Nucleus accumbens (tissue), 56 donors: Measurements from ENCODE around the gene AOPEP.
A peak's percentile ranks its signal among the peaks of the same experiment; 100 is the strongest.

Experiments used
- DNase-seq, 56 donors: peaks; one replicate each; lab custom pipeline; 2025; lab: John Stamatoyannopoulos, UW

Gene AOPEP

DNA sequence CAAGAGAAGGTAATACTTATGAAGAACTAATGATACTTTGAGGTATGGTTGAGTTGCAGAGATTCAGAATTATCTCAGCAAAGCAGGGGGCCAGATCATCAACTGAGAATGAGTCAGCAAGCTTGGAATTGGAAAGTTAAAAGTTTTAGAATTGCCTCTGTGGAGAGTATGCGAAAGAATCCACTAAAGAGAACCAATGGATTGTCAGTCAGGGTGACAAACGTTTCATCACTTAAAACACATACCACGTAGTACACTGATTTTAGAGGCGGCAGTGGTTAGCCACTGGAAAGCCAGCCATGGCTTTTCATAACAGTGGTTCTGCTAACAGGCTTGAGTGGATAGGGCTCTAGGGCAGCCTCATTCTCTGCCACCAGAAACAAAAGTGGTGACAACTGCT is 30.7 kb downstream of the AOPEP start:
- no peak for DNase-seq

DNA sequence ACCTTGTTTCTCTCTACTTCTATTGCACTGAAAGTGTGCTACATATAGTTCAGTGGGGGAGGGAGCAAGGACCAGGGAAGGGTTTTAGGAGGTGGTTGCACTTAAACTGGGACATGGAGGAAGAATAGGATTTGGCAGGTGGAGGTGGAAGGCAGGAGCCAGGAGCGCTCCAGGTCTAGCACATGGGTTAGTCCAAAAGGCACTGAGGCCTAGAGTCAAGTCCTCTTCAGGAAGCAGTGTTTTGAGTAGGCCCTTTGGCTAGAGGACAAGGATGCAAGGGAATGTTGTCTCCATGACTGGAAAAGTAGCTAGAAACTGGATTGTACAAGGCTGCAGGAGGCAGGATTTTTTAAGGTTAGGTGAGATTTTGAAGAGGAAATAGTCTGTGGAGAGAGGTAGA is 31.5 kb downstream of the AOPEP start:
- no peak for DNase-seq

DNA sequence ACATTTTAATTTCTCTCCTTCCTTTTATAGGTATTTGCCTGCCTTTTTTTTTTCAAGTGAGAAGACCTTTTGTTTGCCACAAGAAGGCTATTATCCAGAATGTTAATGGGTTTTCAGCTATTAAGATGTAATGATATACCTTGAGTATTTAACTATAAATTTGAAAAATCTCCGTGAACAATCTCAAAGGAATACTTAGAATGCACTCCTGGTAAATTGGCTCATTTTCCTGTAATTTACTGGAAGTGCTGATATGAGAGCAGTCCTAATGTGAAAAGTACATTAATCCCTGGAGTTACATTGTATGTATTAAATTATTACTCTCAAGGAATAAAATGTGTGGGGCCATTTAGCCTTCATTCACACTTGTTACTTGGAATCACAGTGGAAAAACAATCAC is 32.4 kb downstream of the AOPEP start:
- no peak for DNase-seq

DNA sequence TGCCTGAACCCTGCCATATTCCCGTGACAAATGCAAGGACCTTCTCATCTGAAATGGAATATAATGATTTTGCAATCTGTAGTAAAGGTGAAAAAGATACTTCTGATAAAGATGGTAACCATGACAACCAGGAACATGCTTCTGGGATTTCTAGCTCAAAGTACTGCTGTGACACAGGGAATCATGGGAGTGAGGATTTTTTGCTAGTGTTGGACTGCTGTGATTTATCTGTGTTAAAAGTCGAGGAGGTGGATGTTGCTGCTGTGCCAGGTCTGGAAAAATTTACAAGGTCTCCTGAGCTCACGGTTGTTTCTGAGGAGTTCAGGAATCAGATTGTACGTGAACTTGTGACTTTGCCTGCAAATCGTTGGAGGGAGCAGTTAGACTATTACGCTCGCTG is 33.5 kb downstream of the AOPEP start:
- peak in 7 of 56 donors; percentile 9 to 44 (median 22) for DNase-seq

DNA sequence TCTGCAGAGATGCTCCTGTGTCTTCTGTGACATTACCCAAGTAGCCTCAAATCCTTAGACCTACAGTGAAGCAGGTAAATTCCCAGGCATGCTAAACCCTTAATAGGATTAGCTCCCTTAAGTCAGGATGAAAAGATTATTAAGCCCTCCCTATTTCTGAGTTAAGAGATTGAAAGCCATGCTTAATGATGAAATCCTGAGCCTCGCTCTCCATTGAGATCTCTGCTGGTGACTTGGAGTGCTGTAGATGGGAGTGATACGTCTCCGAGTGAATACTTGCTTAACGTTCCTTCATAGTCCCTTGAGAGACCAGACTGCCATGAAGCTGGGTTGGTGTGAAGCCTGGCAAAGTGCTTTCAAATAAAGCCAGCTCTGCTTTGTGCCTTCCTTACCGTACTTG is 34.2 kb downstream of the AOPEP start:
- DNase-seq, result peak in 2 of 56 donors; percentile 12 to 20

DNA sequence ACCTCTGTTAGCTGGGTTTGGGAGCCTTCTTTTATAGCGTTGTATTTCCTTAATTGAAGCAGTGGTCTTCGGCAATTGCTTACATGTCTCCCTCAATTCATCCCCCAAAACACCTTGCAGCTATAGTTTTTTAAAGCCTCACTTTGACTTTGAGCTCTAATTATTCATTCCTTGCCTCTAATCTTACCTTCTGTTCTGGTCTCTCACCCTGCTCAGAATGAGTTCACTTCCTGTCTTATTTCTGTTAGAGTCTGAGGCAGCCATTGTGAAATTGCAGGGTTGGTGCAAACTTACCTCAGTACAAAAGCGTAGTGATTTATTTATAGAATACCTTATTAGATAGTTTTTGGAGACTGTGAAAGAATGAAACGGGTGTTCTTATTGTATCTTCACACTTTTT is 35.0 kb downstream of the AOPEP start:
- no peak for DNase-seq

DNA sequence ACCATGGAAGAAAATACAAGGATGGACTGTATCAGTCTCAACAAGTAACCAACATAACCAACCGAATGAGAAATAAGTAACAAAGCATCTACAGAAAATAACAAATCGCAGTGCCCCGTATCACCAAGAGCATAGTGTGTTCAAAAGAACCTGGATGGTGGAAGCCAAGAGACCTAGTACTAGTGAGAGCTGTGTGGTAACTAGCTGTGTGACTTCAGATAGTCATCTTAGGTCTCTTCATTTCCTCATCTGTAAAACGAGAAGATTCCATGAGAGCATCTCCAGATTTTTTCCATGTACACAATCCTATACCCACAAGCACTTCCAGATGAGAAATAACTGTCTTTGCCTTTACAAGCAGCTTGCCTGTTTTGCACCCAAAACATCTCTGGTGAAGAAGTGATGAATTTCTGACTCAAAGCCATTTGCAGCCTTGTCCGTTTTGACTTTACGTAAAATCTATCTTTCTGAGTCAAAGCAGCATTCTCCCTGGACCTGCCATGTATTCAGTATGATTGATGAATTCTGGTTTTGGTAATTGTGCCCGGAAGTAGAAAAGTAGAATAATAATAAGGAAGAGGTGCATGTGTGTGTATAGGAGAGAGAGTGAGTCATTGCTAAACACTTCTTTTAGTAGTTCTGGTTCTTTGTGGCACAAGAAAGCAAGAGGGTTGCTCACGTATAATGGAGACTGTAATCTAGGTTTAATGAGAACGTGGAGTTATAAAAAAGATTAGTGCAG is 41.0 kb downstream of the AOPEP start:
- DNase-seq, result no peak

DNA sequence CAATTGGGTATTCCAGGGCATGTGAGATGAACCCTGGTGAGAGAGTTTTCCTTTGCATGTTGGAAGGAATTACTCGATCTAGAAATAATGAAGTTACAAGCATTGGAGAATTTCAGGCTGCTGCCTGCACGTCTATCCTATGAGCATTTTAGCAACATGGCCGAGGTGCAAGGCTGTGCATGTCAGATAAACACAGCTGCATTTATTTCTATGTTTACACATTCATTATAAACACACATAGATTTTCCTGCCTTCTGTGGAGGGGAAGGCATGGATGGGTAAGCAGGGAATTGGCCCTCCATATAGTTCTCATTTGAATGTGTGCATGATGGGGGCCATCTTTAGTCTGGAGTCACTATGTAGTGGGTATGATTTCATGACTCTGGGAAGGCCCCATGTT is 42.3 kb downstream of the AOPEP start:
- DNase-seq, result no peak

DNA sequence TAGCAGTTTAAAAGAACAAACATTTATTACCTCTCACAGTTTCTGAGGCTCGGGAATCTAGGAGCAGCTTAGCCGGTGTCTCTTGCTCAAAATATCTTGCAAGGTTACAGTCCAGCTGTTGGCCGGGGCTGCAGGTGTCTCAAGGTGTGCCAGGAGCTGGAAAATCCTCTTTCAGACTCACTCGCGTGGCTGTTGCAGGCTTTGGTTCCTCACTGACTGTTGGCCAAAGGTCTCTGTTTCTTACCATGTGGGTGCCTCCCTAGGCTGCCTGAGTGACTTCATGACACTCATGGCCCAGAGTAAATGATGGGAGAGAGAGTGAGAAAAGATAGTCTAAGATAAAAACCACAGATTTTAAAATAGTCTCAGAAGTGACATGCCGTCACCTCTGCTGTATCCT is 43.8 kb downstream of the AOPEP start:
- DNase-seq, result no peak

DNA sequence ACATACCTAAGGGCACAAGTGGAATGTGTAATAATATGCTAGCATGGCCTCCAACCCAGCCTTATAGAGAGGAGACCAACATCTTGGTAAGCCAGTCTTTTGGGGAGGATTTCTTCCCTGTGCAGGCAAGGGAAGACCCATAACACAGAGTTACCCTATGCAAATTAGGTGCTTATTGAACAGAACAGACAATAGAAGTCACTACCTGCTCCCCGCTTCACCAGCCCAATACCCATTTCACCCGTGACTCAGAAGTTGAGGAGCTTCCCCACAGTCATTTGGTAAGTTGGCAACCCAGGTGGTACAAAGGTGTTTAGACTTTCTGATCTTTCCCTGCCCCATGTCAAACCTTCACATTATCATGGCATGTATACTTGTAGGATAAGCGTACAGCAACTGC is 44.6 kb downstream of the AOPEP start:
- DNase-seq, result no peak

DNA sequence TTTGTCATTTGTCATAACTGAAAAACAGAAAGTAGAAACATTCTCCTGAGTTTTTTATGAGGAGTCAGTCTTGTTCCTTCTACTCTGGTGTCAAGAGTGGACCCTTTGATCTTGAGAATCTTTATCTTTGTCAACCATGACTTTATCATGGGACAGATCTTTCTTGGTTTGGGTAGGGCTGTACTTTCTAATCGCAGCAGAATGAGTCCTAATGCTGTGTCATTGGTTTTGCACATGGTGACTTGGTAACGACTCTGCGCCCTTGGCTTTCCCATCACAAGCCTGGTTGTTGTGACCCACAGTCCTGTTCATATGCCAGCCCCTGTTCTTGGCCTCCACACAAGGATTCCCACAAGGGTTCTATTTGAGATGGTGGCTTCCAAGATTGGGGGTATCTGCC is 45.6 kb downstream of the AOPEP start:
- DNase-seq, result peak in 5 of 56 donors; percentile 10 to 33 (median 19)

DNA sequence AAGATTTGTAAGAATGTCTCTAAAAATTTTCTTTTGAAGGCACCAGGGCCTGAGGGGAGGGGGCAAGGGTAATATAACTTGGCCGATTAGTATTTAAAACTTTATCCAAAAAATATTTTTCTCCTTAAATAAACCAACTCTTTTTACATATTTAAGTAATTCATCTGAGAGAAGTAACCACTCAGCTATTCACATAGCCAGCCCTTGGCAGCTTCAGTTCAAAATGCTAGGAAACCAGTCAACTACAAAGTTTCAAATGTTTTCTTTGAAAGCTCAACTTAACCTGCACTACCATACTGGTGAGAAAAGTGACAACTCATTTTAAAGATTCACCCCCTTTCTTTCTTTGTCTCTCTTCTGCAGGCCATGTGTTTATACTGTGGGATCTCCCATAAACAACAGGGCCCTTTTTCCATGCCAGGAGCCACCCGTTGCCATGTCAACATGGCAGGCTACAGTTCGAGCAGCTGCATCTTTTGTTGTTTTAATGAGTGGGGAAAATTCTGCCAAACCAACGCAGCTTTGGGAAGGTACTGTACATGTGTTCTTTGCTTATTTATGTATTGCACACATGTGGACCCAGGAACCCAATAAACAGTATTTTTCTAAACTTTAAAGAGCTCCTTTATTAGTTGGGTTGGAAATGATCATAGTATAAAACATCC is 46.3 kb downstream of the AOPEP start:
- peak in 47 of 56 donors; percentile 29 to 84 (median 63) for DNase-seq

DNA sequence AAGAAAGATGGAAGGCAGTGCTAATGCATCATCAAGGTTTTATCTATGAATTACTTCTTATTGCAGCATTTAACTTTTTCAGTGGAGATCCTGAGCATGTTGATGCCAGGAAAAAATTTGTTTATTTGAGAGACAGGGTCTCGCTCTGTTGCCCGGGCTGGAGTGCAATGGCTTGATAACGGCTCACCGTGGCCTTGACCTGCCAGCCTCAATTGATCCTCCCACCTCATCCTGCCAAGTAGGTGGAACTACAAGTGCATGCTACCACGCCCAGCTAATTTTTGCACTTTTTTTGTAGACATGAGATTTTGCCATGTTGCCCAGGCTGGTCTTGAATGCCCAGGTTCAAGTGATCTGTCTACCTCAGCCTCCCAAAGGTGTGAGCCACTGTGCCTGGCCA is 47.2 kb downstream of the AOPEP start:
- no peak for DNase-seq

DNA sequence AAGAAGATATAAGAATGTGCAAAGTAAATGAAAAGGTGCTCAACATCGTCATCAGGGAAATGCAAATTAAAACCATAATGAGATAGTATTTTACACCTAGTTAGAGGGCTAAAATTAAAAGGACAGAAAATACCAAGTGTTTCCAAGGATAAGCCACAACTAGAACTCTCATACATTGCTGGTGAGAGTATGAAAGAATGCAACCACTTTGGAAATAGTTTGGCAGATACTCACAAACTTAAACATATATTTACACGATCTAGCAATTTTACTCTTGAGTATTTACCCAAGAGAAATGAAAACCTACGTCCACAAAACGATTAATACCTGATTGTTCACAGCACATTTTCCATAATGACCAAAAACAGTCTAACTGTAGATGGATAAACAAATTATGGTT is 51.5 kb downstream of the AOPEP start:
- DNase-seq, result no peak

DNA sequence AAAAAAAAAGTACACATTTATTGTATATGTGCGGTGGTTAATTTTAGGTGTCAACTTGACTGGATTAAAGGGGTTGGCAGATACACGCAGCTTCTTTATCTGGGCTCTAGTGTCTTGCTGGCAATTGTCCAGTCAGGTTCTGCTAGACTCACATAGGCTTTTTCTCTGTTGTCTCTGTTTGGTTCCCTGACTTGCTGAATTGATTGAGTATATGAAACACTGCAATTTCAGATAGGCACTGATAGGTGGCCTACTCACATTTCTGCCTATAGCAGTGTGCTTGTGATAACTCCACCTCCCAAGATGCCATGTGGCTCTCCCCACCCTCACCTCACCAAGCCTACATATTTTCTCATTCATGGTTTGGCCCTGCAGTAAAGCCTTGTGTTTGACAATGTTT is 52.5 kb downstream of the AOPEP start:
- DNase-seq, result no peak

DNA sequence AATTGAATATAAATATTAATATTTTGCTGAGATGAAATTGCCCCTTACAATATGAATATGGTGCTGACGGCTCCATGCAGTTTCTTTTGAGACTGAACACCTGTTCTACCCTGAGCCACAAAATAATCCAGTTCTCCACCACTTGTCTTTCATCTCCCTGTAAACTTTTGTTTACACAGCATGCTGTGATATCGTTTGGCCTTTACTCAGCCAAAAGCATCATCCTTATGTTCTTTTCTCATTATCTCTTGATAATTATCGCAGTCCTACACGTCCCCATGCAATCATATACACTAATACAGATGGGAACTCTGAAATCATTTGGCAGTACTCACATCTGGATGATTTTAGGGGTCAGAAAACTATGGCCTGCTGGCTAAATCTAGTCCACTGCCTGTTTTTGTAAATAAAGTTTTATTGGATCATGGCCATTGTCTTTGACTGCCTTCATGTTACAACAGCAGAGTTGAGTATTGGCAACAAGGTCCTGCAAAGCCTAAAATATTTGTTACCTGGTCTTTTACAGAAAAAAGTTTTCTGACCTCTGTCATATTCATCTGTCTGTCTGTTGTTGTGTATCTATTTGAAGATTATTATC is 53.3 kb downstream of the AOPEP start:
- no peak for DNase-seq

DNA sequence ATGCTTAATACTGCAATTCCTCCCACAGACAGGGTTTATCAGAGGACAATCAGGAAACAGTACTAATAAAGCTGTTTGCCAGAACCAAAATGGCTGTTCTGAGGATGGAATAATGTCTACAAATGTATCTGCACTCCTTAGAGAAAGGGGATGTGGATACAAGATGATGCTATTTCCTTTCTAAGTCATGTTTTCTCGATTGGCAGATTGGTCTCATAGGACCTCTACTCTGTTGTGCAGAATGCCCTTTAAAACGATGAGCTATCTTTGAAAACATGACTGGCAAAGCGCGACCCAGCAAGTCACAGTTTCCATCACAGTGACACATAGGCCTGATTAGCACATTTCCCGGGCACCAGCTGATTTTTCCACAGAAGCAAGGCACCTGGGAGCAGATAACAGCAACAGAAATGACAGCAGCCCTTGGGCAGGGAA is 54.0 kb downstream of the AOPEP start:
- no peak for DNase-seq

DNA sequence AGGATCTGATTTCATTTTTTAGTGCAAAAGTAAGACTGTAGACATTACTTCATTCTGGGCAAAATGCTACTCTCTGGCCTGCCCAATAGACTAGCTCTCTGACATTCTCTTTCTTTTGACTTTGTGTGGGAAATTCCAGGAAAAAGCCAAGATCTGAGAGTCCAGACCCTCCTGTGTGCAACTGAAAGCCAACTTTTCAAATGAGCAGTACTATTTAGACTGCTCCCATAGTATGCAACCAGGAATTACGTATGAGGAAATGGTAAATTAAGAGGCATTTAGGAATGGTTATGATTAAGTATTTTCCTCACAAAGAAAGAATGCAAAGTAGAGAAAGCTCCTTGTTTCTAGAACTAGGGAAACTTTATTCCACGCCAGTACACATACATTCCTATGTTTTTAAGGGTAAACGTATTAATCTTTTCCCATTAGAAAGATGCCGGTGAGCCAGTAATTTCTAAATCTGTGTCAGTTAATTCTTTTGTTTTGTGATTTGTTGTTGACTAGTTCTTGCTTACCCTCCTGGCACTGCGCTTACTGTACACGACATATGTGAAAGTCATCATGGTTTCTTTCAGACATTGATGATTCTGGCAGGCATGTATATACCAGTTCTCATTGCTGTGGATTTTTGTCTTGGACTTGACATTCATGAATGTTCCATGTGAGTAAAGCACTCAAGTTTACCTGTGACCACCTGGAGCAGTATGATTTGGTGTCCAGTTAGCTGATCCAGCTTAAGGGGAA is 56.0 kb downstream of the AOPEP start:
- DNase-seq, result no peak

DNA sequence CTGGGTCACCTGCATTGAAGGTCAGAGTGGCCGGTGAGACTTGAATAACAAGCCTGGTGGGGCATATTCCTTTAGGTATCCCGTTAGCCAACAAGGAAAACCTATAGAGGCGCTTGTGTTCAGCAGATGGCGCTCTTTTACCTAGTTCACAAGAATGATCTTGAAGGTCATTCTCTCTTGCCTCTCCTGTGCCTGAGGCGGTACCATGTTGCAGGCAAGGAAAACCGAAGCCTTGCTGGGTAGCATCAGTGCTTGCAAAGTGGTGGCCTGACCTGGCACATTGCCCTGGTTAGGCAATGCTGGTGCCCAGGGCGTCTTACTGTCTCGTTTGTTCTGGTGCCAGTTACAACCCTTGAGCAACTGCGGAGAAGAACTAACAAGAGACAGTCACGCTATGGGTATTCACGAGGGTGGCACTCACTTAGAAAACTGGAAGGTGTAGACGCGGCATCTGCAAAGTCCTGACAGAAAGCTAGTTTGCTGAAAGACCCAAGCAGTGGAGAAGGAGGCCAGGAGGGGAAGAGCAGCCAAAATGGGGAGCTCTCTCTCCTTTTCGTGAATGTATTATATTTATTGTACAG is 56.7 kb downstream of the AOPEP start:
- DNase-seq, result peak in 50 of 56 donors; percentile 16 to 82 (median 58)

DNA sequence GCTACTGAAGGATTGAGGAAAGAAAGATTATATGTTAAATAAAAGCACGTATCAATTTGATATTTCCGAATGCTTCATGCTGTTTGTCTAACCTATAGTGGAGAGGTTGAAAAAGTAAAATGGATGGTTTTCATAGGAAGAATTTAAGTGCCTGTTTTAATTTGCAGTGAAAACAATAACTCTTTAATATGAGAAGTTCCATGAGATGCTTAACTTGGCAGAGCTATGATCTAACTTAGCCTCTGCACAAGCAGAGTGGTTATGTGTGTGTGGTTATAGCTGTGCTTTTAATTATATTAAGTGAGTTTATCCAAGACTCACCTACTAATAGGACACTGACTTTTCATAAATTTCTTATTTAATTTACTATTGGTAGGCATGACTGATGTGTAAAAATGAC is 57.4 kb downstream of the AOPEP start:
- DNase-seq, result no peak
